HG03097 (cell line): Measurements from ENCODE around the gene OR6S1.
"Not testable (repeated sequence)": the region's sequence is repeated elsewhere in the genome, so short reads cannot be mapped to it uniquely, and the experiment has no call there.

Source experiments
- ATAC-seq: cut with Tn5 transposase; IDR thresholded peaks from one replicate; pipeline ENCODE4 v1.9.1; 2021; ENCODE audit not compliant: unreplicated experiment, low FRiP score

The OR6S1 gene

DNA sequence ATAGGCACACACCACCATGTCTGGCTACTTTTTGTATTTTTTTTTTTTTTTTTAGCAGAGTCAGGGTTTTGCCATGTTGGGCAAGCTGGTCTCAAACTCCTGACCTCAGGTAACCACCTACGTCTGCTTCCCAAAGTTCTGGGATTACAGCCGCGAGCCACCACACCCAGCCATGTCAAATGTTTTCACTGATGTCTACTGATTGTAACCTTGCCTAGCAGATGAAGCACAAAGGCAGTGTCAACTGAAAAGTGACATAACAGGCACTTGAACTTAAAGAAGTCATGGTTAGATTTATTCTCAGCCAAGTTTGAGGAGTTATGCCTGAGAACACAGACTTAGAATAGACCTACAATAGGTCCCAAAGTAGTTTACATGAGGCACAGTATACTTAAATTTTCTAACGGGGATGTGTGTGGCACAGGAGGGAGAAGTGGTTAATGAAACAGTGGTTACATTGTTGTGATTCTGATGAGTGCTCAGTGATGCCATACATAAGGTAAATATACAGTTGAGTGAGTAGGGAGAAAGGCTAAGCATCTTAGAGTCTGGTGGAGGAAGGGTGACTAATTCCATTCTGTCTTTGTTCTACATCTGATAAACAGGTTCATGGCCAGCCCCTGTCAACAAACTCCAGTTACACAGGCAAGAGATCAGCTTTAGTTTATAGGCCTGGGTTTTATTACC lies 30.2 kb upstream of the OR6S1 start:
- ATAC-seq = no peak

DNA sequence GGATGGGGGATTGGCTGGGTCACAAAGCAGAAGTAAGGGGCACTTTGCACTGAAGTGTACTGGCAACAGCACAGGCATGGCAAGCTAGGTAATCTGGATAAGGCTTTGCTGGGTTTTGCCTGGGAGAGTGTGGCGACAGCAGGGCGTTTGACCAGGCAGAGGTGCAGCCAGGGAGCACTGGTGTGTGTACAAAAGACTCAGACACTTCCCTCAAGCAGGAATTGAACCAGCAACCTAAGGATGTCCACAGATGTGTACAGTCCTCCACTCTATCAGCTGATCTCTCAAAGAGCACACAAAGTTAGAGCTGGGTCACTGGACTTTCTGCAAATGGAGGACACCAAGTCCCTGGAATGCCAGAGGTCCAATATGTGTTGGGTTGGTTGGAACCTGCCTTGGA lies 27.5 kb upstream of the OR6S1 start:
- no peak for ATAC-seq

DNA sequence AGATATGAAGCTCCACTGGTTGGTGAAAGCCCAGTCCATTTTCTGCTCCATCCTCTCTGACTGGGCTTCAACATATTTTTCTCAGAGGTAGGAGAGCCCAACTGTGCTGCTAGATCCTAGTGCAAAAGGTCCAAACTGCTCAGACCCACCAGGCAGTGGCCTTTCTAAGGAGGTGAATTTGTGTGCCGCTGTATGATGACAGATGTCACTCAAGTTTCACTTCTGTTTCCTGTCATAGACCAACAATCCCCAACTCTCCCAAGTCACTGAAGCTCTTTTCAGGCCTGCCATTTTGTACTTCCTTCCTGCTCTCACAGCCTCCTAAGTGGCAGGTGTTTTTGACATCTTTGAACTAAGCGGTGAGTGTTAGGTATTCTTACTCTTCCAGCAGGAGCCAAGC lies 26.5 kb upstream of the OR6S1 start:
- ATAC-seq = peak; percentile 62

GRCh38 chr14:20666400-20666961 lies 25.0 kb upstream of the OR6S1 start:
- not testable (repeated sequence) for ATAC-seq

GRCh38 chr14:20662968-20663732 lies 21.7 kb upstream of the OR6S1 start:
- peak; percentile 44 for ATAC-seq

DNA sequence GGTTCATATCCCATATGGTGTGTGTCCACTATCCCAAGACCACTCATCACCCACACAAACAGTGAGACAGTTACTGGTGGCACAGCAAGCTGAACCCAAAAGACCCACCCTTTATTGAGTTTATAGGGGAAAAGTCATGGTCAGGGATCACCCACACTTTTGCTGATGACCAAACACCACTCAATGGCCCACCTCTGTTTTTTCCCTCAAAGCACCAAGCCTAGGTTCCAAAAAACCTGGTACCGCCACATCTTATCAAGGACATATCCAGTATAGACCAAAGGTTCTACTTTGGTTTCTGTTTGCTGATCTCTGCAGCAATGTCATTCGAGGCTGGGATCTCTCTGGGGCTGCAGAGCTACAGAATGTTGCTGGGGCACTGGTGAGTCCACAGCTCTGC lies 19.7 kb upstream of the OR6S1 start:
- ATAC-seq = no peak

DNA sequence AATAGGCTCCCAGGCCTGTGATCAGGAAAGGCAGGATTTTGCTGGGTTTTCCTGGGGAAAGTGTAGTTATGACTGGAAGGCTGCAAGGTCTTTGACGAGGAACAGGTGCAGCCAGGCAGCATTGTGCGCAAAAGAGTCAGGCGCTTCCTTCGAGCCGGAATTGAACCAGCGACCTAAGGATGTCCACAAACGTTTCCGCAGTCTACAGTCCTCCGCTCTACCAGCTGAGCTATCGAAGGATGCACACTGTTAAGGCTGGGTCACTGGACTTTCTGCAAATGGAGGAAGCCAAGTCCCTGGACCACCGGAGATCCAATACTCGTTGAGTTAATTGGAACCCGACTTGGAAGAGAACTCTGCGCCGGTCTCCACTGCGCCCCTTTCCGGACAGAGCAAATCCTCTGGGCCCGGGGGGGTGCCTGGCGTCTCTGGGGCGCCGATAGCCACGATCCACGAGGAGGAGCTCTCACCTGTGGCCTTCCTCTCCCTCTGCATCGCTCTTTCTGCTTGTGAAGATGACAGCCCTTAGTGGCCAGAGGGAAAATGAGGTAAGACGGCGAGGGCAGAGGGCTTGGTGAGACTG lies 18.4 kb upstream of the OR6S1 start:
- no peak for ATAC-seq

- no peak for ATAC-seq
Measured at GRCh38 chr14:20659336-20659735, 17.8 kb upstream of the OR6S1 start.

- ATAC-seq = no peak
Measured at GRCh38 chr14:20658246-20658645, 16.8 kb upstream of the OR6S1 start.

DNA sequence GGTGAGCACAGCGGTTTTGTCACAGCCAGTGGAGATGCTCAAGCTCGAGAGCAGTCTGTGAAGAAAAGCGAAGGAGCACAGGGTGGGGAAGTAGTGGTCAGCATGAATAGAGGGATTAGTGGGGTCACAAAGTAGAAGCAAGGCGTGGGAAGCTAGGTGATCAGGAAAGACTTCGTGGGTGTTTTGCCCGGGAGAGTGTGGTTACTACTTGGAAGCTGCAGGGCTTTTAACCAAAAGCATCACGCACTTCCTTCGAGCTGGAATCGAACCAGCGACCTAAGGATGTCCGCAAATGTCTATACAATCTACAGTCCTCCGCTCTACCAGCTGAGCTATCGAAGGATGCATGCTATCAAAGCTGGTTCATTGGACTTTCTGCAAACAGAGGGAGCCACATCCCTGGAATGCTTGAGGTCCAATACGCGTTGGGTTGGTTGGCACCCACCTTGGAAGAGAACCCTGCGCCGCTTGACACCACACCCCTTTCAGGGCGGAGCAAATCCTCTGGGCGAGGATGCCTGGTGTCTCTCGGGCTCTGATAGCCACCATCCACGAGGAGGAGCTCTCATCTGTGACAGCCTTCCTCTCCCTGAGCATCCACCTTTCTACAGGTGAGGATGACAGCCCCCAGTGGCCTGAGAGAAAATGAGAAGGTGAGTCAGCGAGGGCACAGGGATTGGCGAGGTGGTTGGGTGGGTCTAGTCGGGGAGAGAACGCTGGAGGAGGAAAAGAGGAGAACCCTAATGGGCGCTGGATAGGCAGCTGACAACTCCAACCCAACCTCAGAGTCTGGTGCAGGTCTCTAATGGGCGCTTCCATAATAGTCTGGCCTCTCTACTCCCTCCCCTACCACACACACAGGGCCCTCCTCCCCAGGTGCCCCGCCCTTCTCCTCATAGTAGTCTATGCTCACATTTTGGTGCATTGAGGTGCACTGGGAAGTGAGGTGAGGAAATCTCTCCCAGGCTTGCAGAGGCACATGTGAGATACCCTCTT lies 16.0 kb upstream of the OR6S1 start:
- ATAC-seq = no peak

GRCh38 chr14:20656274-20656673 lies 14.8 kb upstream of the OR6S1 start:
- ATAC-seq = no peak

DNA sequence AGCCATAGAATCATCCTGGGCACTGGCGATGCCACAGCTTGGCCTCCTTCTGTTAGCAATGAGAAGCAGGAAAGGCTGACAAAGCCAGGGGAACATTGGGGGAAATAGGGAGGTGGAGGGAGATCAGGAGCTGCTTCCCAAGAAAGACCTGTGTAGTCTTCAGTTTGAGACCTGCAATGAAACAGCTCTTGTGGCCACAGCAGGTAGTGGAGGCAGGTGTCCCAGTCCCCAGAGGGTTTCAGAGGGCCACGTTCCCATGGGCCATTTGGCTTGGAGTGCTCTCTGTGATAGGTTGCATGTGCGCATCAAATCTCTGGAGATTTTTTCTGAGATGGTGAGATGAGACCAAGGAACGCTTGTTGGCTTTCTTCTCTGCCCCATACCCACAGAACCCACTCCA lies 14.4 kb upstream of the OR6S1 start:
- ATAC-seq = no peak

- no peak for ATAC-seq
Measured at GRCh38 chr14:20652996-20653975, 11.8 kb upstream of the OR6S1 start.

DNA sequence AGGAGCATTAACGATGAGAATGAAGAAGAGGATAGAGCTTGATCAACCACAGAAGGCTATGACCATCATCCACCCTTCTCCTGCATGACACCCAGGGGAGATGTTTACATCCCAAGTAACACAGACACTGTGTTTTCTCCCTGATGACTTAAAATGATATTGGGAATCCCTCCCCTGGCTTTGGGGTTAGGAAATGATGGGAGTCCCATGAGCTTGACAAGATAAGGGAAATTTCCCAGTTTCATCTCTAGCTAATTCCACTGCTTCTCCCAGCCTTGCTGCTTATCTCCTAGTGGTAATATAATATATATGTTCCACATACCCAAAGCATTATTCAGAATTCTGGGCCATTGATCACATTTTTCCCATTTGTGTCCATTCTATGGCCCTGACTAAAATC lies 4.0 kb upstream of the OR6S1 start:
- ATAC-seq = no peak

- no peak for ATAC-seq
Measured at GRCh38 chr14:20644520-20644919, 3.0 kb upstream of the OR6S1 start.

- not testable (repeated sequence) for ATAC-seq
Measured at GRCh38 chr14:20642755-20643154, 1.3 kb upstream of the OR6S1 start.

GRCh38 chr14:20642182-20642581 lies 691 bp upstream of the OR6S1 start:
- no peak for ATAC-seq

DNA sequence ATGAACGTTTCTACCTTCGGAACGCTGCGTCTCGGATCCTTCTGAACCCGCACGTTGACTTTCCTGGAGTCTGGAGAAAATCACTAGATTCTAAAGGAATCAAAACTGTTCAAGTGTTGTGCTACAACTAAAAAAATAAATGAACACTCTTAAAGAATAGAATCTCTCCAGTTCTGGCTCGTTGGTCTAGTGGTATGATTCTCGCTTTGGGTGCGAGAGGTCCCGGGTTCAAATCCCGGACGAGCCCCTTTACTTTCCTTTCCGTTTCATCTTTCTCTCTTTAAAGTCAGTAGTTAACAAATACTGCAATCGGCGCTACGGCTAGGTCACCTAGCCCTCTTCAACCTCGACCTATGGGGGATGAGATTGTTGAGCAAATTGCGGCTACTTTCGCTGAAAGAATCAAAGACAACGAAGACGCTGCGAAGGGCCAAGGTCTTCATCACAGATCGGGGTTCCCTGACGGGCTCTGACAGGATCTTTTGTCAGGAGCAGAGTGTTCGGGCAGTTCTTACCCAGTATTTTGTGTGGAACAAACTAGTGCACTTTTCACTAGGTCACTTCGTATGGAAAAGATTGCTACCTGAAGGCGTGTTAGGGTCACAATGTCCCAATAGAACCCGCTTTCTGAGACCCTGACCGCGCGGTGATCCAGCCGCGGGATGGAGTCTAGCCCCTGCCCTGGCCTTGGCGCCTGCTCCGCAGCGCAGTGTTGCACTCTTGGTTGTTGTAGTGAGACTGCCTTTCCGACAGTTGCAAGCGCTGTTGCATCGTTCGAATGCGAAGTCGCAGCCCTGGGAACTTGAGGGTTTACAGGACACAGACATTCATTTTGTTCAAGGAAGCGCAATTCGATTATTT lies 8.4 kb downstream of the OR6S1 start:
- ATAC-seq = peak; percentile 62
